IMR-90 (cell line): ENCODE results near the gene NAPB. TPM values are rescaled to one million over a fixed set of nuclear protein-coding genes. Genes with fewer than 3 reads are reported as not detected.

Source experiments
- ATAC-seq: fragments of 200-7000 bp; cut with Tn5 transposase; 2 replicates; pipeline ENCODE4 v1.9.1; 2020; ENCODE audit warnings: low read depth, mild to moderate bottlenecking, moderate library complexity
- BruUV-seq: library from RNA; stranded (reverse); fragments of 400-500 nt; replicated peaks from 2 replicates; lab custom pipeline; 2021; lab: Mats Ljungman, UMichigan
- CTCF ChIA-PET: fragments of 300-600 bp; formaldehyde crosslinking; extraction: SDS; loops from one replicate; lab custom pipeline; 2021; ENCODE audit warnings: antibody characterized with exemption; lab: Yijun Ruan, JAX
- POLR2A ChIA-PET: fragments of 300-600 bp; sonication (Branson Sonifier 250); formaldehyde crosslinking; loops from one replicate; lab custom pipeline; 2022; ENCODE audit warnings: antibody characterized with exemption; ENCODE audit not compliant: unreplicated experiment; lab: Charles Lee
- DNase-seq: peaks from one replicate; pipeline ENCODE4 v3.0.0; 2013
- H2AFZ ChIP-seq: replicated peaks from 2 replicates; pipeline ENCODE3; 2013; ENCODE audit warnings: low read length, mild to moderate bottlenecking; ENCODE audit not compliant: poor library complexity
- H2AK5ac ChIP-seq: 2 replicates; pipeline ENCODE4 v1.6.1; 2013; ENCODE audit warnings: low read depth, low read length, inconsistent platforms
- H2AK9ac ChIP-seq: replicated peaks from 2 replicates; pipeline ENCODE3; 2013; ENCODE audit warnings: mild to moderate bottlenecking, low read depth, low read length, moderate library complexity; ENCODE audit not compliant: poor library complexity
- H2BK120ac ChIP-seq: 2 replicates; pipeline ENCODE4 v1.6.1; 2013; ENCODE audit warnings: low read depth, low read length, inconsistent platforms
- H2BK15ac ChIP-seq: 3 replicates; pipeline ENCODE4 v1.6.1; 2013; ENCODE audit warnings: low read depth, low read length, inconsistent platforms
- H2BK20ac ChIP-seq: 2 replicates; pipeline ENCODE4 v1.6.1; 2013; ENCODE audit warnings: low read depth, mild to moderate bottlenecking, inconsistent platforms, low read length, moderate library complexity
- H2BK5ac ChIP-seq: 2 replicates; pipeline ENCODE4 v1.6.1; 2013; ENCODE audit warnings: mild to moderate bottlenecking, low read depth, low read length, inconsistent platforms; ENCODE audit not compliant: poor library complexity, severe bottlenecking
- H3K14ac ChIP-seq: replicated peaks from 2 replicates; pipeline ENCODE4 v1.6.1; 2013; ENCODE audit warnings: low read depth, low read length, inconsistent platforms
- H3K18ac ChIP-seq: 2 replicates; pipeline ENCODE4 v1.6.1; 2013; ENCODE audit warnings: low read depth, low read length, control low read depth
- H3K23ac ChIP-seq: 2 replicates; pipeline ENCODE4 v1.6.1; 2013; ENCODE audit warnings: low read depth, low read length, inconsistent platforms
- H3K27ac ChIP-seq: 2 replicates; pipeline ENCODE4 v1.5.1; 2013; ENCODE audit warnings: mild to moderate bottlenecking, control low read depth, low read length; ENCODE audit not compliant: insufficient read depth
- H3K27me3 ChIP-seq: 2 replicates; pipeline ENCODE4 v1.6.1; 2013; ENCODE audit warnings: low read length; ENCODE audit not compliant: control insufficient read depth, insufficient read depth
- H3K36me3 ChIP-seq: 2 replicates; pipeline ENCODE4 v1.6.1; 2013; ENCODE audit warnings: low read length, mixed read lengths; ENCODE audit not compliant: control insufficient read depth, insufficient read depth
- H3K4ac ChIP-seq: 2 replicates; pipeline ENCODE4 v1.6.1; 2013; ENCODE audit warnings: low read depth, low read length, inconsistent platforms
- H3K4me1 ChIP-seq: 2 replicates; pipeline ENCODE4 v1.6.1; 2013; ENCODE audit warnings: low read length, mixed read lengths; ENCODE audit not compliant: control insufficient read depth, insufficient read depth
- H3K4me2 ChIP-seq: 2 replicates; pipeline ENCODE4 v1.6.1; 2013; ENCODE audit warnings: low read depth, mild to moderate bottlenecking, control low read depth, low read length, moderate library complexity
- H3K4me3 ChIP-seq: 2 replicates; pipeline ENCODE4 v1.5.1; 2013; ENCODE audit warnings: low read depth, mild to moderate bottlenecking, control low read depth, low read length, moderate library complexity; ENCODE audit not compliant: insufficient read depth
- H3K56ac ChIP-seq: 2 replicates; pipeline ENCODE4 v1.6.1; 2013; ENCODE audit warnings: low read length, inconsistent platforms; ENCODE audit not compliant: insufficient read depth; ENCODE audit errors: extremely low read depth
- H3K79me1 ChIP-seq, 2 experiments: 2 replicates each; pipeline ENCODE4 v1.6.1; 2013; ENCODE audit warnings: low read length in 2 of 2, inconsistent platforms in 1 of 2, low read depth in 1 of 2
- H3K9ac ChIP-seq: 2 replicates; pipeline ENCODE4 v1.6.1; 2013; ENCODE audit warnings: low read depth, low read length, control low read depth
- H3K9me1 ChIP-seq: 2 replicates; pipeline ENCODE4 v1.6.1; 2013; ENCODE audit warnings: low read length, inconsistent platforms; ENCODE audit not compliant: insufficient read depth
- H3K9me3 ChIP-seq: 2 replicates; pipeline ENCODE4 v1.6.1; 2013; ENCODE audit warnings: low read length; ENCODE audit not compliant: control insufficient read depth, insufficient read depth
- H4K20me1 ChIP-seq: 2 replicates; pipeline ENCODE4 v1.6.1; 2013; ENCODE audit warnings: low read length, inconsistent platforms; ENCODE audit not compliant: insufficient read depth
- H4K5ac ChIP-seq: 2 replicates; pipeline ENCODE4 v1.6.1; 2013; ENCODE audit warnings: mild to moderate bottlenecking, low read depth, low read length, control low read depth
- H4K8ac ChIP-seq, 2 experiments: 2 replicates each; pipeline ENCODE4 v1.6.1; 2013; ENCODE audit warnings: low read depth in 2 of 2, low read length in 2 of 2, control low read depth in 1 of 2, inconsistent platforms in 1 of 2
- H4K91ac ChIP-seq: 2 replicates; pipeline ENCODE4 v1.6.1; 2013; ENCODE audit warnings: low read depth, low read length, inconsistent platforms; ENCODE audit not compliant: insufficient read depth
- CEBPB ChIP-seq: IDR thresholded peaks from 2 replicates; pipeline ENCODE4 v1.6.1; 2012; ENCODE audit warnings: low read depth, low read length, improper control_type of control experiment
- FOS ChIP-seq: fragments of 150-350 bp; IDR thresholded peaks from 2 replicates; pipeline ENCODE4 v1.6.1; 2016; ENCODE audit warnings: low read depth, low read length
- MAFK ChIP-seq: IDR thresholded peaks from 2 replicates; pipeline ENCODE4 v1.6.1; 2012; ENCODE audit warnings: low read depth, low read length, improper control_type of control experiment
- MAZ ChIP-seq: IDR thresholded peaks from 2 replicates; pipeline ENCODE4 v1.6.1; 2012; ENCODE audit warnings: low read depth, mild to moderate bottlenecking, low read length, improper control_type of control experiment, moderate library complexity, borderline replicate concordance
- MXI1 ChIP-seq: IDR thresholded peaks from 2 replicates; pipeline ENCODE4 v1.6.1; 2012; ENCODE audit warnings: low read depth, mild to moderate bottlenecking, low read length, moderate library complexity, borderline replicate concordance
- NFE2L2 ChIP-seq: fragments of 150-350 bp; IDR thresholded peaks from 2 replicates; pipeline ENCODE4 v1.6.1; 2016; ENCODE audit warnings: low read depth, mild to moderate bottlenecking, low read length
- POLR2A ChIP-seq: IDR thresholded peaks from 2 replicates; pipeline ENCODE4 v1.6.1; 2012; ENCODE audit warnings: mild to moderate bottlenecking, low read depth, low read length
- RAD21 ChIP-seq: IDR thresholded peaks from 2 replicates; pipeline ENCODE4 v1.6.1; 2012; ENCODE audit warnings: low read length, improper control_type of control experiment
- RCOR1 ChIP-seq: IDR thresholded peaks from 2 replicates; pipeline ENCODE4 v1.6.1; 2012; ENCODE audit warnings: mild to moderate bottlenecking, low read length, improper control_type of control experiment; ENCODE audit not compliant: insufficient replicate concordance
- RFX5 ChIP-seq: IDR thresholded peaks from 2 replicates; pipeline ENCODE4 v1.8.0; 2012; ENCODE audit warnings: low read depth, mild to moderate bottlenecking, low read length, moderate library complexity
- SMC3 ChIP-seq: fragments of 150-350 bp; IDR thresholded peaks from 2 replicates; pipeline ENCODE4 v1.6.1; 2016; ENCODE audit warnings: low read depth, mild to moderate bottlenecking, antibody characterized with exemption, low read length, moderate library complexity
- WGBS, 2 experiments: methylation state at CpG; one replicate each; pipeline versions ENCODE4 v1.1.5 to v1.1.7; 2013; ENCODE audit warnings: missing lambda C conversion rate in 2 of 2; ENCODE audit not compliant: insufficient read length in 1 of 2; ENCODE audit errors: extremely low coverage in 2 of 2; 5-methylcytosine and 5-hydroxymethylcytosine counted together
- dilution Hi-C: fragments of 300-500 bp; cut with HindIII; formaldehyde crosslinking; loops from one replicate; pipeline ENCODE4 v1.14.3; 2018; ENCODE audit warnings: low sequenced_read_pairs; ENCODE audit not compliant: unreplicated experiment
- in situ Hi-C: fragments of 300-500 bp; cut with MboI; formaldehyde crosslinking; loops from 3 replicates; pipeline ENCODE4 v1.14.3; 2019; ENCODE audit warnings: low sequenced_read_pairs, inconsistent platforms, mixed read lengths
- intact Hi-C: fragments of 100-400 bp; cut with micrococcal nuclease; formaldehyde crosslinking; loops from 2 replicates; pipeline ENCODE4 v1.10.0; 2022
- polyA plus RNA-seq, 3 experiments: library from polyadenylated mRNA; depleted of rRNA; stranded (reverse); fragments of >200 nt; gene quantifications; 2 replicates each; pipeline ENCODE4 v1.2.3, GENCODE V29; 2012; ENCODE audit warnings: low replicate concordance in 1 of 3
- total RNA-seq: library from RNA; depleted of rRNA; stranded (reverse); fragments of >200 nt; gene quantifications from 2 replicates; pipeline ENCODE4 v1.2.3, GENCODE V29; 2012
- TF ChIP-seq, protein P1 (sequence below): fragments of 150-350 bp; IDR thresholded peaks from 2 replicates; pipeline ENCODE4 v1.6.1; 2016; ENCODE audit warnings: low read depth, mild to moderate bottlenecking, low read length, moderate library complexity, borderline replicate concordance

Gene NAPB
- total and polyA plus RNA-seq, 2 of the 4 experiments (the other 2 are of a cell fraction), result 4.4 to 5.2 TPM

DNA sequence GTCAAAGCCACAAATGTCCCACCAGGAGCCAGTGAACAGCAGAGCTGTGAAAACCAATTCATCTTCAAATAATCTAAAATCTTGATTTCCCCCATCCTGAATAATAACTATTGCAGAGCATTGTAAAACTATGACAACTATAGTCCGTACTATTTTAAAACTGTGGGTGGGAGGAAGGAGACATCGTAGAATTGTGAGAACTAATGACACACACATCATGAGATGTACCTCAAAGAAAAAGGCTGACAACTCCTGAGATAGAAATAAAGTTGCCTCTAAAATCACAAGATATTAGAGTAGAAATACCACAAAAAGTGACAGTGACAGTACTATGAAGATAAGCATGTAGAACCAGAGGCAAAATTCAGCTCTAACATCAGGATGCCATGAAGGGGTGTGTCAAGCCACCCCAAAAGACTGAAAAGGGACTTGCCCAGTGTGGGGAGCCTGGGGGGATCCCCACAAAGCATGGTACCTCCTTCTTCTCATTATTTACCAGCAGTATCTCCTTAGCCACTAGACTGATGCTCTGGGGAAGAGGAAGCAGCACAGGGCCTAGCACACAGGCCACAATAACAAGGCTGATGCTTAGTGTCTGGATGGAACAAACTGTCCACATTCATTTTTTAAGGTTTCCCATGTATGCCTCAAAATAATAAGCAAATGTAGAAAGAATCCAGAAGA is 13.4 kb downstream of the NAPB start:
- H2BK15ac ChIP-seq, result no peak overlapping the region
- H3K27me3 ChIP-seq, result no peaks in the 10 kb centered on the region
- no peak overlapping the region for H2AFZ ChIP-seq
- BruUV-seq, result no TSS peak
- in situ Hi-C loops (no loop called here), intact Hi-C loops (no loop called here), dilution Hi-C loops (no loop called here)
- H4K20me1 ChIP-seq, result peaks cover 49% of the 10 kb centered on the region
- no peak overlapping the region for H2AK5ac ChIP-seq
- peaks cover 24 to 78% of the 10 kb centered on the region in 2 experiments for H3K79me1 ChIP-seq
- DNase-seq (no peak), ATAC-seq (no peak)
- H3K9ac ChIP-seq, result no peak overlapping the region
- H3K56ac ChIP-seq, result no peak overlapping the region
- no CpG with 5 or more reads among the region's 2 CpGs for WGBS, 2 experiments
- H3K9me3 ChIP-seq, result no peaks in the 10 kb centered on the region
- no peak overlapping the region for H3K4me3 ChIP-seq
- no peak overlapping the region for H2BK5ac ChIP-seq
- H3K4me1 ChIP-seq, result peaks cover 15% of the 10 kb centered on the region
- TF ChIP-seq SMC3, result no peak
- no peak for TF ChIP-seq RCOR1
- TF ChIP-seq MAZ, result no peak
- TF ChIP-seq MXI1, result no peak
- TF ChIP-seq, protein P1, sequence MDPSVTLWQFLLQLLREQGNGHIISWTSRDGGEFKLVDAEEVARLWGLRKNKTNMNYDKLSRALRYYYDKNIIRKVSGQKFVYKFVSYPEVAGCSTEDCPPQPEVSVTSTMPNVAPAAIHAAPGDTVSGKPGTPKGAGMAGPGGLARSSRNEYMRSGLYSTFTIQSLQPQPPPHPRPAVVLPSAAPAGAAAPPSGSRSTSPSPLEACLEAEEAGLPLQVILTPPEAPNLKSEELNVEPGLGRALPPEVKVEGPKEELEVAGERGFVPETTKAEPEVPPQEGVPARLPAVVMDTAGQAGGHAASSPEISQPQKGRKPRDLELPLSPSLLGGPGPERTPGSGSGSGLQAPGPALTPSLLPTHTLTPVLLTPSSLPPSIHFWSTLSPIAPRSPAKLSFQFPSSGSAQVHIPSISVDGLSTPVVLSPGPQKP, result no peak
- no peak for TF ChIP-seq POLR2A
- no peak for TF ChIP-seq CEBPB
- no peak for TF ChIP-seq NFE2L2
- no peak for TF ChIP-seq FOS
- no peak for TF ChIP-seq RAD21
- no peak for TF ChIP-seq RFX5
- TF ChIP-seq MAFK, result no peak
- H3K9me1 ChIP-seq, result peaks cover 13% of the 10 kb centered on the region
- no peak overlapping the region for H4K91ac ChIP-seq
- no peak overlapping the region for H2BK120ac ChIP-seq
- no peak overlapping the region for H4K8ac ChIP-seq
- H3K14ac ChIP-seq, result no peak overlapping the region
- no peak overlapping the region for H4K5ac ChIP-seq
- CTCF ChIA-PET, result no interaction called here
- POLR2A ChIA-PET, result no interaction called here
- H2BK20ac ChIP-seq, result no peak overlapping the region
- no peak overlapping the region for H3K4me2 ChIP-seq
- H3K23ac ChIP-seq, result no peak overlapping the region
- H3K36me3 ChIP-seq, result no peaks in the 10 kb centered on the region
- H3K27ac ChIP-seq, result no peak overlapping the region
- no peak overlapping the region for H3K4ac ChIP-seq
- no peak overlapping the region for H3K18ac ChIP-seq
- no peak overlapping the region for H2AK9ac ChIP-seq
